OCI-LY7 (cell line): ENCODE measurements around the gene TRABD2B. TPM values are rescaled to one million over a fixed set of nuclear protein-coding genes. Genes with fewer than 3 reads are reported as not detected.

Experiments
- BruUV-seq: library from RNA; stranded (reverse); fragments of 400-500 nt; replicated peaks from 2 replicates; lab custom pipeline; 2021; lab: Mats Ljungman, UMichigan
- CTCF ChIA-PET: fragments of 300-600 bp; sonication (Branson Sonifier 250); formaldehyde crosslinking; loops from one replicate; lab custom pipeline; 2022; ENCODE audit warnings: antibody characterized with exemption; ENCODE audit not compliant: unreplicated experiment; lab: Charles Lee
- POLR2A ChIA-PET: fragments of 300-600 bp; sonication (Branson Sonifier 250); formaldehyde crosslinking; loops from one replicate; lab custom pipeline; 2022; ENCODE audit warnings: antibody characterized with exemption; lab: Charles Lee
- DNase-seq: peaks from one replicate; pipeline ENCODE4 v3.0.0-alpha.2; 2015; ENCODE audit warnings: low spot score
- H2AFZ ChIP-seq: fragments of 200-600 bp; sonication (generic), shearing (Covaris generic); 2 replicates; pipeline ENCODE4 v1.6.1; 2014; ENCODE audit warnings: mild to moderate bottlenecking, antibody characterized with exemption, low read length, moderate library complexity
- H3K27ac ChIP-seq: fragments of 200-600 bp; sonication (generic); 2 replicates; pipeline ENCODE4 v1.5.1; 2014; ENCODE audit warnings: mixed run types, low read depth, mild to moderate bottlenecking, moderate library complexity, low read length, inconsistent platforms; ENCODE audit not compliant: poor library complexity, severe bottlenecking
- H3K36me3 ChIP-seq: fragments of 200-600 bp; sonication (generic); 2 replicates; pipeline ENCODE4 v1.6.1; 2014; ENCODE audit warnings: mild to moderate bottlenecking, antibody characterized with exemption, low read length, moderate library complexity, mixed read lengths; ENCODE audit not compliant: insufficient read depth
- H3K4me1 ChIP-seq: fragments of 200-600 bp; sonication (generic); 2 replicates; pipeline ENCODE4 v1.5.1; 2014; ENCODE audit warnings: mild to moderate bottlenecking, low read length; ENCODE audit not compliant: insufficient read depth, poor library complexity, severe bottlenecking
- H3K4me2 ChIP-seq: fragments of 200-600 bp; sonication (generic); 2 replicates; pipeline ENCODE4 v1.6.1; 2014; ENCODE audit warnings: mild to moderate bottlenecking, low read length
- H3K4me3 ChIP-seq: fragments of 200-600 bp; sonication (generic); 2 replicates; pipeline ENCODE4 v1.5.1; 2014; ENCODE audit warnings: mild to moderate bottlenecking, low read depth, low read length; ENCODE audit not compliant: poor library complexity, severe bottlenecking
- H3K79me2 ChIP-seq: fragments of 200-600 bp; sonication (generic); 2 replicates; pipeline ENCODE4 v1.6.1; 2016; ENCODE audit warnings: low read depth, mild to moderate bottlenecking, low read length, moderate library complexity, mixed read lengths; ENCODE audit not compliant: insufficient read depth
- H3K9me2 ChIP-seq: fragments of 200-600 bp; sonication (generic); 2 replicates; pipeline ENCODE4 v1.6.1; 2016; ENCODE audit warnings: mild to moderate bottlenecking, low read length, mixed read lengths; ENCODE audit not compliant: insufficient read depth
- H3K9me3 ChIP-seq: fragments of 200-600 bp; sonication (generic); 2 replicates; pipeline ENCODE4 v1.6.1; 2014; ENCODE audit warnings: mild to moderate bottlenecking, mixed run types, low read length, mixed read lengths
- H4K20me1 ChIP-seq: fragments of 200-600 bp; sonication (generic); 2 replicates; pipeline ENCODE4 v1.6.1; 2014; ENCODE audit warnings: mild to moderate bottlenecking, antibody characterized with exemption, low read length, moderate library complexity, mixed read lengths; ENCODE audit not compliant: insufficient read depth
- EZH2phosphoT487 ChIP-seq: fragments of 200-600 bp; sonication (generic); IDR thresholded peaks from 2 replicates; pipeline ENCODE4 v1.6.1; 2018; ENCODE audit warnings: low read depth, borderline replicate concordance, mild to moderate bottlenecking, mixed run types, antibody characterized with exemption, low read length, moderate library complexity, mixed read lengths
- intact Hi-C: fragments of 100-400 bp; cut with micrococcal nuclease; formaldehyde crosslinking; loops from one replicate; pipeline ENCODE4 v1.10.0; 2022; ENCODE audit not compliant: unreplicated experiment
- total RNA-seq, 2 experiments: library from RNA; depleted of rRNA in 1 of 2; stranded (reverse); fragments of >200 nt in 1 of 2; shearing (Covaris generic) in 1 of 2; gene quantifications; 2 replicates each; pipeline ENCODE4 v1.2.3, GENCODE V29; 2014 to 2022
- TF ChIP-seq, protein P1 (sequence below): fragments of 200-600 bp; sonication (generic); conservative IDR thresholded peaks from 2 replicates; pipeline ENCODE4 v1.5.1; 2014; ENCODE audit warnings: mild to moderate bottlenecking, antibody characterized with exemption, low read length, moderate library complexity, mixed read lengths

Gene TRABD2B
- total RNA-seq, 2 experiments from 2014 or later = not detected

DNA sequence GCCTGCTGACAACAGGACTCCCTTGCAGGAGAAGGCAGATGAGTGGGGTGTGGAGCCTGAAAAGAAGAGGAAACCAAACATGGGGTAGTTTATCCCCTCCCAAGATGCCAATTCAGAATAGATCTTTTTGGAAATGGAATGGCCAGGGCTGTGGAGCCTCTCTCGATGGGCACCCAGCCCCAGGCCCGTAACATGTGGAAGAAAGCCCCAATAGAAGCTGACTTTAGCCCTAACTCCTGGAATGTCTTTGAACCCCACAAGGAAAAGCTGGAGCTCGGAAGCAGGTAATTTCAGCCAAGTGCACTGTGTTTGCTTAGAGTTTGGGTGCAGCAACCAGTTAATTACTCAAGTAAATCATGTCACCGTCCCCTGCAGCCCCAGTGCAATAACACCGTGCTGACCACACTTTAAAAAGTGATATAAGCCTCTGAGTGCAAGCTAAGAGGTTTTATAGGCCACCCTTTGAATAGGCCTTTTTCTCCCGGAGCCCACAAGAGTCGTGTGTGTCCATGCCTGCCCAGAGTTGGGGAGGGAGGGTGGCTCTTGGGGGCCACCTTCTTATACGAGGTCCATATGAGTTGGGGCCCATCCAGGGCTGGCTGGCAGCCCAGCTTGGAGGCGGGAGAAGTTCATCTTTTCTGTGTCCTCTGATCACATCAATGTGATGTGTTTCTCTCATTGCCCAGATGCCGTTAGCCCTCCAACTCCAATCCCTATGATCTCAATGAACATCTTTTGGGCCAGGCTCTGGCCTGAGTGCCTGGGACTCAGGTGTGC lies 153.2 kb downstream of the TRABD2B start:
- CTCF ChIA-PET = no interaction called here
- no peak overlapping the region for H3K4me2 ChIP-seq
- H3K9me2 ChIP-seq = no peaks in the 10 kb centered on the region
- TF ChIP-seq, protein P1, sequence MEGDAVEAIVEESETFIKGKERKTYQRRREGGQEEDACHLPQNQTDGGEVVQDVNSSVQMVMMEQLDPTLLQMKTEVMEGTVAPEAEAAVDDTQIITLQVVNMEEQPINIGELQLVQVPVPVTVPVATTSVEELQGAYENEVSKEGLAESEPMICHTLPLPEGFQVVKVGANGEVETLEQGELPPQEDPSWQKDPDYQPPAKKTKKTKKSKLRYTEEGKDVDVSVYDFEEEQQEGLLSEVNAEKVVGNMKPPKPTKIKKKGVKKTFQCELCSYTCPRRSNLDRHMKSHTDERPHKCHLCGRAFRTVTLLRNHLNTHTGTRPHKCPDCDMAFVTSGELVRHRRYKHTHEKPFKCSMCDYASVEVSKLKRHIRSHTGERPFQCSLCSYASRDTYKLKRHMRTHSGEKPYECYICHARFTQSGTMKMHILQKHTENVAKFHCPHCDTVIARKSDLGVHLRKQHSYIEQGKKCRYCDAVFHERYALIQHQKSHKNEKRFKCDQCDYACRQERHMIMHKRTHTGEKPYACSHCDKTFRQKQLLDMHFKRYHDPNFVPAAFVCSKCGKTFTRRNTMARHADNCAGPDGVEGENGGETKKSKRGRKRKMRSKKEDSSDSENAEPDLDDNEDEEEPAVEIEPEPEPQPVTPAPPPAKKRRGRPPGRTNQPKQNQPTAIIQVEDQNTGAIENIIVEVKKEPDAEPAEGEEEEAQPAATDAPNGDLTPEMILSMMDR = no peak
- no peak for TF ChIP-seq EZH2phosphoT487
- intact Hi-C loops = no loop called here
- no peak overlapping the region for H3K4me3 ChIP-seq
- POLR2A ChIA-PET = interaction anchor here (0.6 kb wide), 1 partner anchor 775 kb away, joined by 5 read pairs; no protein-coding TSS in a partner anchor
- no peaks in the 10 kb centered on the region for H3K79me2 ChIP-seq
- H3K36me3 ChIP-seq = no peaks in the 10 kb centered on the region
- no peak overlapping the region for H2AFZ ChIP-seq
- no peak overlapping the region for H3K27ac ChIP-seq
- H4K20me1 ChIP-seq = no peaks in the 10 kb centered on the region
- no peak for DNase-seq
- no peaks in the 10 kb centered on the region for H3K4me1 ChIP-seq
- BruUV-seq = no TSS peak
- no peaks in the 10 kb centered on the region for H3K9me3 ChIP-seq

DNA sequence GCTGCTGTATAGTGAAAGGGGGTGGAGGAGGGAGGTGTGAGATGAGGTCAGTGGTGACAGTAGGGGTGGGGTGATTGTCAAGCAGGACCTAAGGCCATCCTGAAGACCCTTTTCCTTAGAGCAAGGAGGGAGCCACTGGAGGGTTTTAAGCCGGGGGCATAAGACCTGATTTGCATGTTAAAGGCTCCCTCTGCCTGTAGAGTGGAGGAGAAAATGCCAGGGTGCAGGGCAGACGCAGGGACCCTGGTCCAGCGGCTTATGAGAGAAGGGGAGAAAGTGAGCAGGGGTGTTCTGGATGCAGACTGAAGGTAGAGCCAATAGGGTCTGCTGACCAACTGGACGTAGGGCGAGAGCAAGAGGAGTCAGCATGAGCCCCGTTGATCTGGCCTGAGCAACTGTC lies 154.1 kb downstream of the TRABD2B start:
- no TSS peak for BruUV-seq
- intact Hi-C loops = no loop called here
- ChIA-PET CTCF (no interaction called here), POLR2A (no interaction called here)
- no peaks in the 10 kb centered on the region for H3K9me3 ChIP-seq
- H3K4me2 ChIP-seq = no peak overlapping the region
- H3K9me2 ChIP-seq = no peaks in the 10 kb centered on the region
- H2AFZ ChIP-seq = no peak overlapping the region
- no peak overlapping the region for H3K27ac ChIP-seq
- DNase-seq = no peak
- H3K79me2 ChIP-seq = no peaks in the 10 kb centered on the region
- H3K36me3 ChIP-seq = no peaks in the 10 kb centered on the region
- no peak overlapping the region for H3K4me3 ChIP-seq
- H4K20me1 ChIP-seq = no peaks in the 10 kb centered on the region
- TF ChIP-seq, protein P1 = no peak
- no peak for TF ChIP-seq EZH2phosphoT487
- no peaks in the 10 kb centered on the region for H3K4me1 ChIP-seq

DNA sequence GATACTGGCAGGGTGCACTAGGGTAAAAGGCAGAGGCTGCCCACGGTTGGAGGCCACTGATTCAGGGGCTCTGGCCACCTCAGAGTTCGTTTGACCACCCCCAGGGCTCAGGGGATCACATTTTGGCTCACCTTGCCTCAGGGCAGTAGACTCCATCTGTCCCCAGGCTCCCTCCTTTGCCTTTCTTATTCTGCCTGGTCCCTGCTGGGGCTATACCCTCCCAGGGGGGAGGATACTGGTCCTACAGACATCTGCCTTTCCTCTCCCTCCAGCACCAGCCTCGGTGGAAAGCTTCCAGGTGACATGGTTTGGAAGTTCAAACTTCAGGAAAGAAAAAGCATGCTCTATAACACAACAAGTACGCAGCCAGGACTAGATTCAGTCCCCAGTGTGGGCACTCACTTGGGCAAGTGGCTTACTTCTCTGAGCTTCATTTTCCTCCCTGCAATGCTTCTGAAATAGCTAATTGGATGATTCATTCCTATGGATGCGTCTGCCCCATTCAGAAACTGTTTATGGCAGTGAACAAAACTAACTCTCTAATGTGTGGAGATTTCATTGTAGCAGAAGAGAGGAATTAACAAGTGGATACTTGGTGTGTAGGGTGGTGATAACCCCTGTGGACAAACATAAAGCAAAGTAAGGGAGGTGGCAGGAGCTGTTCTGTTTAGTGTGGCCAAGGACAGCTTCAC lies 154.8 kb downstream of the TRABD2B start:
- no peaks in the 10 kb centered on the region for H3K9me2 ChIP-seq
- H3K36me3 ChIP-seq = no peaks in the 10 kb centered on the region
- no peaks in the 10 kb centered on the region for H4K20me1 ChIP-seq
- no peak for DNase-seq
- H3K4me1 ChIP-seq = no peaks in the 10 kb centered on the region
- H3K79me2 ChIP-seq = no peaks in the 10 kb centered on the region
- H3K4me2 ChIP-seq = no peak overlapping the region
- CTCF ChIA-PET = no interaction called here
- H3K9me3 ChIP-seq = no peaks in the 10 kb centered on the region
- intact Hi-C loops = no loop called here
- no peak overlapping the region for H2AFZ ChIP-seq
- no TSS peak for BruUV-seq
- no peak for TF ChIP-seq EZH2phosphoT487
- TF ChIP-seq, protein P1 = no peak
- POLR2A ChIA-PET = no interaction called here
- no peak overlapping the region for H3K27ac ChIP-seq
- H3K4me3 ChIP-seq = no peak overlapping the region
